ENCODE results near the gene NAT16. TPM values are rescaled to one million over a fixed set of nuclear protein-coding genes. Genes with fewer than 3 reads are reported as not detected.

The NAT16 gene
- total RNA-seq, 1 donor from 2014 or later = 0.70 TPM

GRCh38 chr7:101153969-101154692, 26.0 kb downstream of the NAT16 start, which contains the start of gene AP1S1:
TSS of gene AP1S1 (plus strand) at chr7:101154476. CDS start at chr7:101154515, 39 bp downstream.
- Mint-ChIP-seq H3K4me1 (peaks cover 13% of the 10 kb centered on the region), H3K27me3 (ENCODE audit: low read depth) (peaks cover 4% of the 10 kb centered on the region), H3K4me3 (peak within 1 kb of the TSS; percentile 82), H3K9me3 (peaks cover 3% of the 10 kb centered on the region), H3K27ac (ENCODE audit: unreplicated experiment) (peak within 1 kb of the TSS; percentile 68), H3K36me3 (ENCODE audit: low read depth) (peaks cover 6% of the 10 kb centered on the region)
- peak; percentile 97 for DNase-seq (ENCODE audit: low read depth, low spot score)
- no peak for TF ChIP-seq CTCF (conservative IDR thresholded peaks at IDR 0.05)

- peaks cover 13% of the 10 kb centered on the region for H3K4me1 Mint-ChIP-seq
Measured at GRCh38 chr7:101151908-101152651, 28.0 kb downstream of the NAT16 start.

GRCh38 chr7:101140746-101141382, 39.2 kb downstream of the NAT16 start:
- no peak overlapping the region for H3K4me3 Mint-ChIP-seq
- H3K27ac Mint-ChIP-seq (ENCODE audit: unreplicated experiment) = no peak overlapping the region
- H3K27me3 Mint-ChIP-seq (ENCODE audit: low read depth) = peaks cover 2% of the 10 kb centered on the region
- no peak for TF ChIP-seq CTCF (conservative IDR thresholded peaks at IDR 0.05)
- no peaks in the 10 kb centered on the region for H3K36me3 Mint-ChIP-seq (ENCODE audit: low read depth)
- H3K9me3 Mint-ChIP-seq = no peaks in the 10 kb centered on the region
- no peak for DNase-seq (ENCODE audit: low read depth, low spot score)
- peaks cover 27% of the 10 kb centered on the region for H3K4me1 Mint-ChIP-seq

More at GRCh38 chr7:101151908-101152651, 28.0 kb downstream of the NAT16 start:
- Mint-ChIP-seq H3K27ac (ENCODE audit: unreplicated experiment) (no peak overlapping the region), H3K9me3 (peaks cover 3% of the 10 kb centered on the region), H3K4me3 (no peak overlapping the region), H3K36me3 (ENCODE audit: low read depth) (peaks cover 3% of the 10 kb centered on the region), H3K27me3 (ENCODE audit: low read depth) (peaks cover 7% of the 10 kb centered on the region)
- TF ChIP-seq CTCF (conservative IDR thresholded peaks at IDR 0.05) = no peak
- no peak for DNase-seq (ENCODE audit: low read depth, low spot score)

- Mint-ChIP-seq H3K4me3 (no peak overlapping the region), H3K9me3 (no peaks in the 10 kb centered on the region), H3K36me3 (ENCODE audit: low read depth) (no peaks in the 10 kb centered on the region), H3K27me3 (ENCODE audit: low read depth) (peaks cover 2% of the 10 kb centered on the region), H3K27ac (ENCODE audit: unreplicated experiment) (no peak overlapping the region), H3K4me1 (peaks cover 27% of the 10 kb centered on the region)
- DNase-seq (ENCODE audit: low read depth, low spot score) = no peak
- no peak for TF ChIP-seq CTCF (conservative IDR thresholded peaks at IDR 0.05)
Measured at GRCh38 chr7:101140339-101140699, 39.8 kb downstream of the NAT16 start.

GRCh38 chr7:101138213-101138870, 41.8 kb downstream of the NAT16 start:
- Mint-ChIP-seq H3K27me3 (ENCODE audit: low read depth) (peaks cover 4% of the 10 kb centered on the region), H3K9me3 (no peaks in the 10 kb centered on the region), H3K4me3 (peak overlapping the region; percentile 65), H3K4me1 (peaks cover 36% of the 10 kb centered on the region), H3K27ac (ENCODE audit: unreplicated experiment) (peak overlapping the region; percentile 98), H3K36me3 (ENCODE audit: low read depth) (no peaks in the 10 kb centered on the region)
- peak; percentile 80 for TF ChIP-seq CTCF (conservative IDR thresholded peaks at IDR 0.05)
- DNase-seq (ENCODE audit: low read depth, low spot score) = peak; percentile 68

All from neural crest cell (in vitro differentiated cells).